GM18526 (cell line): ENCODE results near the gene CLEC12A.

Source experiments
- POLR2A ChIP-seq: IDR thresholded peaks from 3 replicates; pipeline ENCODE4 v1.6.1; 2011; ENCODE audit not compliant: insufficient read length; ENCODE audit errors: extremely low read depth

Gene CLEC12A

GRCh38 chr12:10025236-10025635, 54.0 kb downstream of the CLEC12A start:
- TF ChIP-seq POLR2A = no peak

DNA sequence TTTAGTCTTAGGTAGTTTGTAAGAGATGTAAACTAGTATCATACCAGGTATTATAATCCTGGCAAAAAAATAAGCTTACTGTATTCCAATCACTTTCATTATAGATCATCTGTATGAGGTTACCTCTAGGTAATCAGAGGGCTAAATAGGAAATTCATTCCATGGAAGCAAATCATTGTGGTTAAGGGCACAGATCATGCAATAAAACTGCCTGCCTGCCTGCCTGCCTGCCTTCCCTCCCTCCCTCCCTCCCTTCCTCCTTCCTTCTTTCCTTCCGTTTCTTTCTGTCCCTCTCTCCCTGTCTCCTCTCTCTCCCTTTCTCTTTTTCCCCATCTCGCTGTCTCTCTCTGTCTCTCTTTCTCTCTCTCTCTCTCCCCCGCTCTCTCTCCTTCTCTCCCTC, 56.1 kb downstream of the CLEC12A start:
- TF ChIP-seq POLR2A = no peak

DNA sequence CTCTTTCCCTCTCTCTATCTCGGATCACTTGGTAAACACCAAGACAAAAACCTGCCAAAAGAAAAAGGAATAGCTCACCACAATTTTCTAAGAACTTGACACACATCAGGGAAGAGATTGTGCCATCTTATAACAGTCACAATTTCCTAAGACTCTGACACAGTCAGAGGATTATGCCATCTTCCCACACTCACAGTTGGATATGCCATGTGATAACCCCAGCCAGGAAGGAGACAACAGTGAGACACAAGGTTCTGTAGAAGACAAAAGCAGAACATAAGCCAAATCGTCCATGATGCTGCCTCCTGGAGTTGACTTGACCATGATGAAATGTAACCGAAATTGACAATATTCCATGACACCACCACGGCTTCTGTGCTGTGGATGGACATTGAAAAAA, 56.5 kb downstream of the CLEC12A start:
- no peak for TF ChIP-seq POLR2A

DNA sequence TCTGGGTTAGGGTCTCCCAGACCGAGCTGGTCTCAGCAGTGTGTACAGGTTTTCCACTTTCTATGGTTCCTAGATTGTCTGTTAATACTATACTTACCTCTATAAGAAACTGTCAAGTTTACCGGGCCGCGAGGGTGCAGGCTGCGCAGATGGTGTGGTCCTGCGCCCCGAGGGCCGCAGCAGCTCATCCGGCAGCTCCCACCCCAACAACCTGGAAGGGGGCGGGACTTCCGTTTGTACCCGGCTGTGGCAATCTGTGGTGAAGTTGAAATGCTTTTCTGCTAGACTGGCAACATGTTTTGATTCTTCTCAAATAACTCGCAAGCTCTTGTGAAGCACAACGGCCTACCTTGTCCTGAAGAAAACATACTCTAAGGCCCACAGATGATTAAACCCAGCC, 59.2 kb downstream of the CLEC12A start, which contains the start of gene CLEC9A:
TSS of gene CLEC9A (plus strand) at position 237 of the 400 bp plus-strand sequence. CDS start 22,006 bp downstream, outside the sequence.
- TF ChIP-seq POLR2A = no peak

DNA sequence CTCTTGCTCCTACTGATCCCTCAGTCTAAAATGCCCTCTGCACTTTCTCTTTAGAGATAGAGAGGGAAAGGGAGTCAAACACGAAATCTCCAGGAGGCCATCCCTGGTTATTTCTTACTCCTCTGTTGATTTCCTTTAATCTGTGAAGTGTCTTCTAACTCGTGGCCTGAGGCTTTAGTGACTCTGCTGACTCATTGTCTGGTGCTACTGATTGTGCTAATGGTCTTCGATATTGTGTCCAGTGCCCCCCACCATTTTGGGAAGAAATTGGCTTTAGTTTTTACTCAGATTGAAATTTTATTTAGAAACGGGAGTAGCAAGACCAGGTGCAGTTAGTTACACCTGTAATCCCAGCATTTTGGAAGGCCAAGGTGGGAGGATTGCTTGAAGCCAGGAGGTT, 60.1 kb downstream of the CLEC12A start:
- no peak for TF ChIP-seq POLR2A

DNA sequence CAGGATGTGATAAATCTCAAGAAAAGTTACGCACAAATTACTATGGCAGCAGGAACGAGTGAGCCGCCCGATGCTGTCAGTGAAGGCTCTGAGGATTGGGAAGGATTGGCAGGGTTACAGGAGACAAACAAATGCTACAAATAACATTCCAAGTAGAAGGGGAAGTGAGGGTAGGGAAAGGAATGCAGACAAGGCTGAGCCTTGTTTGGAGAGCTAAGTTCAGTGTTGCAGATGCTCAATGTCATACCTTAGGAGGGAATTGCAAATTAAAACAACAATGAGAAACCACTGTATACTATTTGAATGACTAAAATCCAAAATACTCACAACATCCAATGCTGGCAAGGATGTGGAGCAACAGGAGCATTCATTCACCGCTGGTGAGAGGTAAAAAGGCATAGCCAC, 60.6 kb downstream of the CLEC12A start:
- TF ChIP-seq POLR2A = no peak

DNA sequence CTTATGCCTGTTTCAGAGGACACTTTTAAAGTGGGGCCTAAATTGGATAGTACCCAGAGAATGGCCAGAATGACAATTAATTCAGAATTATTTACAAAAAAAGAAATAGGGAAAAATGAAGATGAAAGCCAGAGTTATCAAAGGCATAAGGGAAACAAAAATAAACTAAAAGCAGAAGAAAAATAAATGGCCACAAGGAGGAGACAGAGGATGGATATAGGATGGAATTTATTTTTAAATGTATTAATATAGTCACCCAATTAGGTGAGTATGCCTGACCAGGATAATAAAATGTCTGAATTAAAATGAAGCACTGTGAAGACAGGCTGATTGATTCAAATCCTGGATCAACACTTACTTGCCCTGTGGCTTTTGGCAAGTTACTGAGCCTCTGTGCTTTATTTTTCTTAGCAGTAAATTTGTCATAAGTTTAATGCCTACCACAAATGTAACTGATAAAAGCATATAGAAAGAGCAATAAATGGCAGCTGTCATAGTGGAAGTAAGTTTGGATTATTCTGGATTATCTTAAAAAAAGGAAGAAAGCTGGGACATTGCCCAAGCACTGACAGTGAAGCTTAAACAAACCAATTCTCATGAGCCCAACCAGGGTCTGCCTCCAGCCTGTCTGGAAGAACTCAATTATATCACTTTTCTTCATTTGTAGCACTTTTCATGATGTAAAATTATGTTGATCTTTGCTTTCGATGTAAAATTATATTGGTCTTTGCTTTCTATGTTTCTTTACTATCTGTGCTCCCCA, 62.8 kb downstream of the CLEC12A start:
- TF ChIP-seq POLR2A = no peak
